ENCODE results near the gene FREM2. TPM values are rescaled to one million over a fixed set of nuclear protein-coding genes. Genes with fewer than 3 reads are reported as not detected.
A peak's percentile ranks its signal among the peaks of the same experiment; 100 is the strongest.

Gene FREM2
- total and polyA plus RNA-seq, 2 donors from 2014 or later, result 3.6 to 16.9 TPM

DNA sequence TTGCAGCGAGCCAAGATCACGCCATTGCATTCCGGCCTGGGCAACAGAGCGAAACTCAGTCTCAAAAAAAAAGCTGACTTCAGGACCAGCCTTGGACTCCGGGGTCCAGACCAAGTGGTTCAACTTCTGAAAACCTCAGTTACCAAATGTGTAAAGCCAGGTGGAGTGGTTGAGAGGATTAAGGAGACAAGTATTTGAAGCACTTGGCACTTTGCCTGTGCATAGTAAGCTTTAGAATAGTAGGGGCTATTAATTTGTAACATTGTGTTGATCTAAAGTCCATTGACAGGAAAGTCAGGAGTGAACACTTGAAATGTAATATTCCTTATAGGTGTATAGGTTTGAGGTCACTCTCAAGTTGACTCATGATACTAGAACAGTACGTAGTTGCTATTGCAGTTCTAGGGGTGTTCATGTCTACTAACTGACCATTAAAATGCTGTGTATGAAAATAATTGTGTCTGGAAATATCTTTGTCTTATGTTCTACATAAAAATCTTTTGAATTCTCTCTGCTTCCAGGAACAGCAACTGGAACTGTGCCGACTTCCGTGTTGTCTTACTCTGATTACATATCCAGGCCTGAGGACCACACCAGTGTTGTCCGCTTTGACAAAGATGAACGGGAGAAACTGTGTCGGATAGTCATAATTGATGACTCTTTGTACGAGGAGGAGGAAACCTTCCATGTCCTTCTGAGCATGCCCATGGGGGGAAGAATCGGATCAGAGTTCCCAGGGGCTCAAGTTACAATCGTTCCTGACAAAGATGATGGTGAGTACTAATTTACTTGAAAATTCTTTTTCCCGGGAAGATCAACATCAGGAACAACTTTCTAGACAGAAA lies 97.4 kb downstream of the FREM2 start:
- Histone ChIP-seq H3K4me3 (ENCODE audit: low read length in 3 of 3) (peak overlapping the region; percentile 40 to 64 (median 55)), H3K36me3 (ENCODE audit: control insufficient read depth in 2 of 3, insufficient read depth in 3 of 3, low read length in 3 of 3) (no peaks in the 10 kb centered on the region), H3K9me3 (ENCODE audit: control insufficient read depth in 2 of 3, insufficient read depth in 1 of 3, low read length in 3 of 3) (no peaks in the 10 kb centered on the region), H3K27me3 (ENCODE audit: control insufficient read depth, insufficient read depth, low read length) (no peaks in the 10 kb centered on the region), H3K4me1 (ENCODE audit: control insufficient read depth in 2 of 3, insufficient read depth in 2 of 3, low read depth in 1 of 3, low read length in 3 of 3) (peaks cover 0 to 5% (median 4%) of the 10 kb centered on the region in 3 donors), H3K9ac (ENCODE audit: low read length in 3 of 3) (peak overlapping the region in 1 of 3 donors; percentile 13), H3K27ac (ENCODE audit: low read depth in 2 of 2, low read length in 2 of 2) (peak overlapping the region; percentile 29 to 87)
- no peak for FAIRE-seq
- TF ChIP-seq, protein P1, sequence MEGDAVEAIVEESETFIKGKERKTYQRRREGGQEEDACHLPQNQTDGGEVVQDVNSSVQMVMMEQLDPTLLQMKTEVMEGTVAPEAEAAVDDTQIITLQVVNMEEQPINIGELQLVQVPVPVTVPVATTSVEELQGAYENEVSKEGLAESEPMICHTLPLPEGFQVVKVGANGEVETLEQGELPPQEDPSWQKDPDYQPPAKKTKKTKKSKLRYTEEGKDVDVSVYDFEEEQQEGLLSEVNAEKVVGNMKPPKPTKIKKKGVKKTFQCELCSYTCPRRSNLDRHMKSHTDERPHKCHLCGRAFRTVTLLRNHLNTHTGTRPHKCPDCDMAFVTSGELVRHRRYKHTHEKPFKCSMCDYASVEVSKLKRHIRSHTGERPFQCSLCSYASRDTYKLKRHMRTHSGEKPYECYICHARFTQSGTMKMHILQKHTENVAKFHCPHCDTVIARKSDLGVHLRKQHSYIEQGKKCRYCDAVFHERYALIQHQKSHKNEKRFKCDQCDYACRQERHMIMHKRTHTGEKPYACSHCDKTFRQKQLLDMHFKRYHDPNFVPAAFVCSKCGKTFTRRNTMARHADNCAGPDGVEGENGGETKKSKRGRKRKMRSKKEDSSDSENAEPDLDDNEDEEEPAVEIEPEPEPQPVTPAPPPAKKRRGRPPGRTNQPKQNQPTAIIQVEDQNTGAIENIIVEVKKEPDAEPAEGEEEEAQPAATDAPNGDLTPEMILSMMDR (IDR thresholded peaks at IDR 0.05; ENCODE audit: borderline replicate concordance, extremely low read depth, insufficient read depth), result no peak
- peak in 4 of 5 donors; percentile 52 to 85 (median 70) for DNase-seq
- intact Hi-C loops (cut with DNase I), result no loop called here

DNA sequence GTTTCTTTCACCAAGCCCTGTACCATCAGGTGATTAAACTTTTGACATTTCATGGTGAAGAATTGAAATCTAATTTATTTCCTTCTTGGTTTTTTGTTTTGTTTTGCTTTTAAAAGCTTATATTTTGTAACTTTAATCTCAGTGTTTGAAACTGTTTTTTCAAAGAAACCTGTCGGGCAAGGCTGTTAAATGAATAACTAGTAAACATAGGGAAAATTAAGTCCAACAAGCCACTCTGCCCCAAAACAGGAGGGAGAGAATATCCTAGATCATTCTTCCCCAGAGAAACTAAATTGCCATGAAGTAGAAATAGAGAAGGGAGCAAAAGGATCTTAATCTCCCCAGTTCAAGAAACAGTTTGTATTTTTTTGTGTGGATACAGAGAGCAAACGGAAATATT lies 98.2 kb downstream of the FREM2 start:
- TF ChIP-seq, protein P1 (IDR thresholded peaks at IDR 0.05; ENCODE audit: borderline replicate concordance, extremely low read depth, insufficient read depth), result no peak
- DNase-seq, result peak in 2 of 5 donors; percentile 53 to 67
- intact Hi-C loops (cut with DNase I), result no loop called here
- Histone ChIP-seq H3K4me3 (ENCODE audit: low read length in 3 of 3) (peak overlapping the region; percentile 40 to 64 (median 55)), H3K27ac (ENCODE audit: low read depth in 2 of 2, low read length in 2 of 2) (peak overlapping the region; percentile 29 to 87), H3K27me3 (ENCODE audit: control insufficient read depth, insufficient read depth, low read length) (no peaks in the 10 kb centered on the region), H3K36me3 (ENCODE audit: control insufficient read depth in 2 of 3, insufficient read depth in 3 of 3, low read length in 3 of 3) (no peaks in the 10 kb centered on the region), H3K9me3 (ENCODE audit: control insufficient read depth in 2 of 3, insufficient read depth in 1 of 3, low read length in 3 of 3) (no peaks in the 10 kb centered on the region), H3K9ac (ENCODE audit: low read length in 3 of 3) (peak overlapping the region in 1 of 3 donors; percentile 13), H3K4me1 (ENCODE audit: control insufficient read depth in 2 of 3, insufficient read depth in 2 of 3, low read depth in 1 of 3, low read length in 3 of 3) (peaks cover 0 to 5% (median 4%) of the 10 kb centered on the region in 3 donors)
- no peak for FAIRE-seq

DNA sequence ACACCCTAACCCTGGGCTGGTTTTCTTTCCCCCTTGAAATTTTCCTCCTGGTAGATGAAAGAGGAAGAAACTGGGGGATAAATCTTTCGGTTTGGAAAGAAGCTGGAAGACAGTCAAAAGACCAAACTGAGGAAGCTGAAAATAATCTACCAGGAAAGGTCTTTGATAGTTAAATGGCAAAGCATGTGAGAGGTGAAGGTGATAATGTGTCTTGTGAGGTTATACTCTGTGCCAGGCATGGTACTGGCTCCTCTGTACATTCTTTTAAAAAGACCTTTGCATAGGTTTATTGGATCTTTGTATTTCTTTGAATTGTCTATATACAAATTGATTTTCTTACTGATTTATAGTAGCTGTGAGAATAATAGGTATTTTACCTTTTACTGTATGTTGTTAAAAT lies 98.6 kb downstream of the FREM2 start:
- FAIRE-seq (no peak), DNase-seq (no peak)

More for the DNA sequence above, 98.6 kb downstream of the FREM2 start:
- H3K4me3 ChIP-seq (ENCODE audit: low read length in 3 of 3), result peak overlapping the region; percentile 40 to 64 (median 55)
- TF ChIP-seq, protein P1 (IDR thresholded peaks at IDR 0.05; ENCODE audit: borderline replicate concordance, extremely low read depth, insufficient read depth), result no peak
- no peaks in the 10 kb centered on the region for H3K9me3 ChIP-seq (ENCODE audit: control insufficient read depth in 2 of 3, insufficient read depth in 1 of 3, low read length in 3 of 3)
- H3K27me3 ChIP-seq (ENCODE audit: control insufficient read depth, insufficient read depth, low read length), result no peaks in the 10 kb centered on the region
- peaks cover 0 to 5% (median 4%) of the 10 kb centered on the region in 3 donors for H3K4me1 ChIP-seq (ENCODE audit: control insufficient read depth in 2 of 3, insufficient read depth in 2 of 3, low read depth in 1 of 3, low read length in 3 of 3)
- H3K27ac ChIP-seq (ENCODE audit: low read depth in 2 of 2, low read length in 2 of 2), result peak overlapping the region; percentile 29 to 87
- no peaks in the 10 kb centered on the region for H3K36me3 ChIP-seq (ENCODE audit: control insufficient read depth in 2 of 3, insufficient read depth in 3 of 3, low read length in 3 of 3)
- intact Hi-C loops (cut with DNase I), result no loop called here
- H3K9ac ChIP-seq (ENCODE audit: low read length in 3 of 3), result peak overlapping the region in 1 of 3 donors; percentile 13
